ENCODE data around the gene AKAP12.
"Not testable (repeated sequence)": the region's sequence is repeated elsewhere in the genome, so short reads cannot be mapped to it uniquely, and the experiment has no call there.

The AKAP12 gene

DNA sequence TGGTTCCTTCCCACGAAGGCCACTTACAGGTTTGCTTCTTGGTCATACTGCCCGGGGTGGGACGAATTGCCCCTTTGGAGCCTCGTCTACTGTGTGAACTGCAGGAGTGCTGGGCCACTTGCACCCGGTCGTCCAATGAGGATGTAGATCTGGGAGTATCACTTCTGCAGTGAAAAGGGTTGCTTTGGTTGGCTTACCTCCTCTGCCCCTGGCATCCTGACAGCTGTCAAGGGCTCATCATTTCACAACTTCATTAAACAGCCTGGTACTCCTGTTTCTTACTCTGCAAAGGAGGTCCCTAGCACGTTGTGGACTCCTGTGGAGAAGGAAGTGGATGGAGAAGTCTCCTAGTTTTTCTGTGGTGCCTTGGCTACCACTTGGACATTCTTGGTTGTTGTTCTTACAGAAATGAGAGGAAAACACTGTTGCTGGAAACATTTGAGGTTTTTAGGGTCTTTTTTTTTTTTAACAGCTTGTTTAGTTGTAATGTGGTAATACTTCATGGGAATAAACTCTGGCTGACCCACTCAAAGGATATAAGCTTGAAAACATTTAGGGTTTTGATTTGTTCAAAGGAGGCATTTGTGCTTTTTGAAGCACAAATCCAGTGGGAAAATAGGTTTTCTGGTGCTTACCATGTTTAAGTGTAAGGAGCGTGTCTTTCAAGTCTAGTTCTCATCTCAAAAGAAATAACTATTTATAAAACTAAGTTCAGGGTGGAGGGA is 60.7 kb downstream of the AKAP12 start:
- no peak for DNase-seq
- Mint-ChIP-seq H3K4me1 (no peaks in the 10 kb centered on the region), H3K4me3 (no peak overlapping the region), H3K9me3 (no peaks in the 10 kb centered on the region), H3K27me3 (peaks cover 30% of the 10 kb centered on the region), H3K36me3 (no peaks in the 10 kb centered on the region), H3K27ac (no peak overlapping the region)
- CTCF ChIA-PET: interaction anchor here (0.7 kb wide), 1 partner anchor 24 kb away, joined by 3 read pairs; no protein-coding TSS in a partner anchor

DNA sequence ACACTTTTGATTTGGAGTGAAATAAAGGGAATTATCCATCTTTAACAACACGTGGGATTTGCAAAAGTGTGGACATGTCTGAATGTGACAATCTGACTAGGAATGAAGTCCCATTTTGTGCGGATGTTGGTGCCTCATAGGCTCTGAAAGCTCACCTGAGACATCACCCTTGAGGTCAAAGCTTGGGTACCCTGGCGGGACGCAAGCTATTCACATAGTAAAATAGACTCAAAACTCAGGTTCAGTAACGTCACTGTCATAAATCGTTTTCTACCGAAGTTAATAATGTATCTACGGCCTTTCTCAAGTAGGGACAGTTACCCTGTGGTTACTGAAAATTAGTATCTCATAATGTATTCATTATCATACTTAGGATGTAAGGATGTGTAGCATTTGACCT is 61.8 kb downstream of the AKAP12 start:
- H3K9me3 Mint-ChIP-seq: no peaks in the 10 kb centered on the region
- DNase-seq: no peak
- no peaks in the 10 kb centered on the region for H3K4me1 Mint-ChIP-seq
- CTCF ChIA-PET: no interaction called here
- no peak overlapping the region for H3K4me3 Mint-ChIP-seq
- H3K36me3 Mint-ChIP-seq: no peaks in the 10 kb centered on the region
- H3K27me3 Mint-ChIP-seq: peaks cover 24% of the 10 kb centered on the region
- H3K27ac Mint-ChIP-seq: no peak overlapping the region

GRCh38 chr6:151303231-151303630 is 63.5 kb downstream of the AKAP12 start:
- no peak overlapping the region for H3K27ac Mint-ChIP-seq

DNA sequence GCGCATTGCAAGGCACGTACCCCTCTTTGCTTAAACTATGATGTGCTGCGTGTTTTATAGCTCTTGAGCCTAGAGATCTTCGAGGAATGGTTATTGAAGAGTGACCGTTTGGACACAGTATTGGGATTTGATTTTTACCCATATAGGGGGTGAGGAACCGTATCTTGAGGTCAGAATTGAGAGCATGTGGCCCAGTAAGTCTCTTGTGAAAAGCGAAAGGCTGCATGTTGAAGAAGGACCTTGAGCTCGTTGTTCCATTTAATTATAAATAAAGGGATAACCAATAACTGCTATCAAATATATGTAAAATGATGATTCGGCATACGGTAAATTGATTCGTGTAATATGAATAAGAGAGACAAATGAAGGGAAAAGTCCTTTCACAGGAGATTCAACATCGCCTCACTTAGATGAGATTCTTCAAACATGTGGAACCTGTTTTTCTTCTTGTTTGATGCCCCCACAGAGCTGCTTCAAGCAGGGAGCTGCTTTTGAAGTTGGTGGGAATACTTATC is 66.6 kb downstream of the AKAP12 start:
- Mint-ChIP-seq H3K27me3 (peaks cover 22% of the 10 kb centered on the region), H3K4me1 (no peaks in the 10 kb centered on the region), H3K27ac (no peak overlapping the region), H3K9me3 (no peaks in the 10 kb centered on the region), H3K36me3 (no peaks in the 10 kb centered on the region), H3K4me3 (no peak overlapping the region)
- no peak for DNase-seq
- CTCF ChIA-PET: interaction anchor here (1.2 kb wide), 1 partner anchor 15 kb away, joined by 3 read pairs; no protein-coding TSS in a partner anchor

More at GRCh38 chr6:151303231-151303630, 63.5 kb downstream of the AKAP12 start:
- DNase-seq: no peak
- Mint-ChIP-seq H3K9me3 (no peaks in the 10 kb centered on the region), H3K27me3 (peaks cover 23% of the 10 kb centered on the region), H3K4me3 (no peak overlapping the region), H3K4me1 (no peaks in the 10 kb centered on the region), H3K36me3 (no peaks in the 10 kb centered on the region)
- CTCF ChIA-PET: interaction anchor here (2.7 kb wide), 1 partner anchor 21 kb away, joined by 10 read pairs; no protein-coding TSS in a partner anchor

DNA sequence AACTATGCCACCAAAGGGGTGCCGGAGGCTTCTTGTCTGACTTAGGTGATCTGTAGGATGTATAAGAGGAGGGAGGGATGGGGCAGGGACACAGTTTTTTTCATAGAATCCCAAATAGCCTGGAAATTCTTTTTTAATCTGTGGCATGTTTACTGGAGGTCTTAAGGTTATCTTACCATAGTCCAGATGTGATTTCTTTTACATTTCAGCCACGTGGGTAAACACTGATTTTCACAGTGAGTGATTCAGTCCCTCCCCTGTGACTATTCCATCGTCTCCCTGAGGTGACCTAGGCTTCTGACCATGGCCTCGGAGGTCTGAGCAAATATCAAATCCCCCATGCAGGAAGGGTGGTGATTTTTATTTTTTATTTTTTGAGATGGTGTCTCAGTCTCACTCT is 67.7 kb downstream of the AKAP12 start:
- H3K9me3 Mint-ChIP-seq: no peaks in the 10 kb centered on the region
- peaks cover 24% of the 10 kb centered on the region for H3K27me3 Mint-ChIP-seq
- H3K4me1 Mint-ChIP-seq: no peaks in the 10 kb centered on the region
- H3K27ac Mint-ChIP-seq: no peak overlapping the region
- CTCF ChIA-PET: no interaction called here
- H3K4me3 Mint-ChIP-seq: no peak overlapping the region
- no peak for DNase-seq
- H3K36me3 Mint-ChIP-seq: no peaks in the 10 kb centered on the region

DNA sequence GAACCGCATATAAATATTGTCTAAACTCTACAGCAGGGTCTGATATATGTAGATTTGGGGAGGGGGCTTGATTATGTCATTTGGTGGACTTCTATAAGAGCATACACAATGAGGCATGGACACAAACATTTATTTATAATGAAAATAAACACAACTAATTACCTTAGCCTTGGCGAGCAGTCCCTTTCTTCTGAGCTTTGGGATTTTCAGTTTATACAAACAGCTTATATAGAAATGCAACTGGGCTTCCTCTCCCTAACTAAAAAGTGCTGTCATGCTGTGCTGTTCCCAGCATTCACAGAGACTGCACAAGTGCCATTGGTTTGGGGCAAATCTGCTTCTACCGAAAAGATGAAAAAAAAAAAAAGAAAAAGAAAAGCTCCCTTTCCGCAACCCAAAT is 69.9 kb downstream of the AKAP12 start:
- no peaks in the 10 kb centered on the region for H3K4me1 Mint-ChIP-seq
- DNase-seq: no peak
- H3K27me3 Mint-ChIP-seq: peaks cover 24% of the 10 kb centered on the region
- no peaks in the 10 kb centered on the region for H3K36me3 Mint-ChIP-seq
- no peaks in the 10 kb centered on the region for H3K9me3 Mint-ChIP-seq
- H3K27ac Mint-ChIP-seq: no peak overlapping the region
- H3K4me3 Mint-ChIP-seq: no peak overlapping the region
- CTCF ChIA-PET: no interaction called here

GRCh38 chr6:151310279-151310678 is 70.5 kb downstream of the AKAP12 start:
- H3K9me3 Mint-ChIP-seq: no peaks in the 10 kb centered on the region
- no peak overlapping the region for H3K4me3 Mint-ChIP-seq
- no peak overlapping the region for H3K27ac Mint-ChIP-seq
- CTCF ChIA-PET: interaction anchor here (1.4 kb wide), 1 partner anchor 14 kb away, joined by 4 read pairs; no protein-coding TSS in a partner anchor
- no peak for DNase-seq
- H3K4me1 Mint-ChIP-seq: no peaks in the 10 kb centered on the region
- H3K27me3 Mint-ChIP-seq: peaks cover 20% of the 10 kb centered on the region
- H3K36me3 Mint-ChIP-seq: no peaks in the 10 kb centered on the region

DNA sequence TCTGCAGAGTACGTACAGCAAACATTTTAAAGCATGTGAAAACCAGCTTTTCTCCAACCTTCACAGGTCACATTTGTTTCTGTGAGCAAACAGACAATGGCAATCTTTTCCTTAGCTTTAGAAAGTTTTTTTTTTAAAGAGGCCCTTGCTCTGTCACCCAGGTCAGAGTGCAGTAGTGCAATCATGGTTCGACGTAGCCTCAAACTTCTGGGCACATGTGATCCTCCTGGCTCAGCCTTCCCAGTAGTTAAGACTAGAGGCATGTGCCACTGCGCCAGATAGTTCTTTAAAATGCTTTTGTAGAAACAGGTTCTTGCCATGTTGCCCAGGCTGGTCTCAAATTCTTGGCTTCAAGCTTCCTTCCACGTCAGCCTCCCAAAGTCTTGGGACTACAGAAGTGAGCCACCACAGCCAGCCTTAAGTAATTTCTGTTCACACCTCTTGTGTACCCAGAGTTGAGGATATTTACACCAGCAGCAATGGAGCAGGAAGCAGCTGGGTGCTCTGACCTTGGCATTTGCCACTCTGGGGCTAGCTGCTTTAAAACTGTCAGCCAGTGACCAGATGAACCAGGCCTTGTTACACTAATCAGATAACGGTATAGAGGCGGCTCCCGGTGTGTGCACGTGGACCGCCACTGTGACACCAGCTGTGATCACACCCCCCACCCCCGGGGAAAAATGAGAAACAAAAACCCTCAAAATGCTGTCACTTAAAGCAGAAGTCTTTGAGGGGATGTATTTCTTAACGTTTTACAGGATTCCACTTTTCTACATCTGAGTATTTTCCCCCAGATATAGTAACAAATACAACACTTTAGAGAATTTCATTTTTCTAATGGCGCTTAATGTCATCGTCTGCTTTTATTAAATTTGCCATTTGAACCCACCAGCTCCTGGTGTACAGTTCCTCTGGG is 71.3 kb downstream of the AKAP12 start:
- Mint-ChIP-seq H3K36me3 (no peaks in the 10 kb centered on the region), H3K27me3 (peaks cover 16% of the 10 kb centered on the region), H3K27ac (no peak overlapping the region), H3K4me1 (no peaks in the 10 kb centered on the region), H3K4me3 (no peak overlapping the region), H3K9me3 (peaks cover 4% of the 10 kb centered on the region)
- no peak for DNase-seq
- CTCF ChIA-PET: interaction anchor here (1.4 kb wide), 1 partner anchor 13 kb away, joined by 4 read pairs; no protein-coding TSS in a partner anchor

DNA sequence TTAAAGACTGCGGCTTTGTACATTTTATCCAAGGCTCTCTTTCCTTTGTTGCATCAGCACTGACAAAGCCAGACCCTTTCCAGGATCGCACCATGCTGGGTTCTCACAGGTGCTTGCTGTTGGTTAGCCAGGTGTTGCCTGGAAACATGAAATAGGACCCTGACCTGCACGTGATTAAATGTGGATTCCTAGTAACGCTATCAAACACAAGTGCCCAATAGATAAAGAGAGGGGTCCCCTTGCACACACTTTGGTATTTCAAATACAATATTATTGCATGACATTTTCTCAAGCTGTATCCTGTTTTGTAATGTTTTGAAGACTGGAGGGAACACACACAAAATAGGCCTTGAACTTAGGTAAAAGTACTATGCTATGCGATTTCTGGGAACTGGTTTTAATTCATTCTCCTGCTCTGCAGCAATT is 73.3 kb downstream of the AKAP12 start:
- no peaks in the 10 kb centered on the region for H3K36me3 Mint-ChIP-seq
- H3K9me3 Mint-ChIP-seq: peaks cover 8% of the 10 kb centered on the region
- H3K27me3 Mint-ChIP-seq: peaks cover 14% of the 10 kb centered on the region
- CTCF ChIA-PET: interaction anchor here (1.3 kb wide), 1 partner anchor 12 kb away, joined by 5 read pairs; no protein-coding TSS in a partner anchor
- no peaks in the 10 kb centered on the region for H3K4me1 Mint-ChIP-seq
- DNase-seq: no peak
- H3K27ac Mint-ChIP-seq: no peak overlapping the region
- no peak overlapping the region for H3K4me3 Mint-ChIP-seq

GRCh38 chr6:151315661-151316060 is 75.9 kb downstream of the AKAP12 start:
- CTCF ChIA-PET: interaction anchor here (1.2 kb wide), 1 partner anchor 9 kb away, joined by 4 read pairs; no protein-coding TSS in a partner anchor
- H3K4me3 Mint-ChIP-seq, H3K4me1 Mint-ChIP-seq, H3K36me3 Mint-ChIP-seq, DNase-seq, H3K27ac Mint-ChIP-seq, H3K9me3 Mint-ChIP-seq: not testable (repeated sequence)
- peaks cover 29% of the 10 kb centered on the region for H3K27me3 Mint-ChIP-seq

GRCh38 chr6:151317103-151317994 is 77.6 kb downstream of the AKAP12 start:
- CTCF ChIA-PET: interaction anchor here (1.2 to 1.7 kb wide), 2 partner anchors 303 to 500 kb away, joined by 3 to 4 read pairs; no protein-coding TSS in a partner anchor
- Mint-ChIP-seq H3K36me3 (no peaks in the 10 kb centered on the region), H3K4me3 (no peak overlapping the region), H3K27ac (no peak overlapping the region), H3K27me3 (peaks cover 26% of the 10 kb centered on the region), H3K4me1 (no peaks in the 10 kb centered on the region), H3K9me3 (peaks cover 8% of the 10 kb centered on the region)
- no peak for DNase-seq

DNA sequence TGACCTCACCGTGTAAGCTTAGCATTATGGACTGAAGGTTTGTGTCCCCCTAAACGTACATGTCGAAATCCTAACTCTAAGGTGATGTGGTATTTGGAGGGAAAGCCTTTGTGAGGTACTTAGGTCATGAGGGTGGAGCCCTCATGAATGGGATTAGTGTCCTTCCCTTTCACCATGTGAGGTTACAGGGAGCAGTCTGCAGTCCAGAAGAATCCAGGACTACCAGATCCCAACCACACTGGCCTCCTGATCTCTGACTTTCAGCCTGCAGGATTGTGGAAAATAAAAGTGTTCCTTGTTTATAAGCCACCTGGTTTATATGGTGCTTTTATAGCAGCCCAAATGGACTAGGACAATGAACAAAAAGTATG is 78.2 kb downstream of the AKAP12 start:
- peaks cover 8% of the 10 kb centered on the region for H3K9me3 Mint-ChIP-seq
- H3K36me3 Mint-ChIP-seq: no peaks in the 10 kb centered on the region
- DNase-seq: no peak
- CTCF ChIA-PET: interaction anchor here (1.2 to 1.7 kb wide), 2 partner anchors 304 to 500 kb away, joined by 3 to 4 read pairs; no protein-coding TSS in a partner anchor
- no peak overlapping the region for H3K27ac Mint-ChIP-seq
- peaks cover 27% of the 10 kb centered on the region for H3K27me3 Mint-ChIP-seq
- no peaks in the 10 kb centered on the region for H3K4me1 Mint-ChIP-seq
- H3K4me3 Mint-ChIP-seq: no peak overlapping the region

DNA sequence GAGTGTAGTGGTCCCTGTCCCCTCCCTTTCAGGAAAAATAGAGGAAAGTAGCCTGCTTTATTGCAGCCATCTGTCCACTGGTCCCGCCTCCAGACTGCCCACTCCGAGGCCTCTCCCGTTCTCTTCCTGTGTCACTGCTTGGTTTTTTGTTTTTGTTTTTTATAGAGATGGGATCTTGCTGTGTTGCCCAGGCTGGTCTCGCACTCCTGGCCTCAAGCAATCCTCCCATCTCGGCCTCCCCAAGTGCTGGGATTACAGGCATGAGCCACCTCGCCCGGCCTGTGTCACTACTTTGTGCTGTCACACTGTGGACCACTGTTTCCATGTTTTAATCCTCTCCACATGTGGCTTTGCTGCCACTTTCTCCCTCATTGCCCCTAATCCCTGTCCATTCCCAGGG is 80.4 kb downstream of the AKAP12 start:
- peaks cover 8% of the 10 kb centered on the region for H3K9me3 Mint-ChIP-seq
- no peaks in the 10 kb centered on the region for H3K36me3 Mint-ChIP-seq
- CTCF ChIA-PET: interaction anchor here (1.5 kb wide), 1 partner anchor 428 kb away, joined by 5 read pairs; no protein-coding TSS in a partner anchor
- H3K27me3 Mint-ChIP-seq: peaks cover 48% of the 10 kb centered on the region
- H3K4me3 Mint-ChIP-seq: no peak overlapping the region
- H3K4me1 Mint-ChIP-seq: peaks cover 17% of the 10 kb centered on the region
- DNase-seq: no peak
- no peak overlapping the region for H3K27ac Mint-ChIP-seq

Data from activated naive CD4-positive, alpha-beta T cell treated with anti-CD3 and anti-CD28 coated beads, Interleukin-2, amount 10 ng/mL, durations not matched to agents 7 days and 5 days (primary cell).